ENCODE measurements around the gene POLD1.

GRCh38 chr19:50410109-50410508 is 26.0 kb downstream of the POLD1 start:
- TF ChIP-seq CTCF (IDR thresholded peaks at IDR 0.05; ENCODE audit: poor library complexity) (no peak), EZH2 (IDR thresholded peaks at IDR 0.05; ENCODE audit: borderline replicate concordance) (no peak), EZH2phosphoT487 (IDR thresholded peaks at IDR 0.05; ENCODE audit: low read depth, severe bottlenecking, unreplicated experiment) (no peak)

Data from hepatocyte (in vitro differentiated cells).